B cell (primary cell): Measurements from ENCODE around the gene TRIM24. TPM values are rescaled to one million over a fixed set of nuclear protein-coding genes. Genes with fewer than 3 reads are reported as not detected.

Experiments
- ATAC-seq: fragments of 200-7000 bp; cut with Tn5 transposase; one replicate; pipeline ENCODE4 v1.10.0; 2021; ENCODE audit warnings: low read depth, mild to moderate bottlenecking, moderate number of reproducible peaks, moderate library complexity
- CTCF ChIA-PET: fragments of 350-600 bp; sonication (Branson Sonifier 250); formaldehyde crosslinking; loops from one replicate; lab custom pipeline; 2021; ENCODE audit warnings: antibody characterized with exemption, inconsistent platforms; lab: Charles Lee
- POLR2A ChIA-PET: fragments of 350-600 bp; sonication (Branson Sonifier 250); formaldehyde crosslinking; loops from one replicate; lab custom pipeline; 2021; ENCODE audit warnings: antibody characterized with exemption; lab: Charles Lee
- DNase-seq: peaks from one replicate; pipeline ENCODE4 v3.0.0; 2013
- H2AFZ ChIP-seq: 2 replicates; pipeline ENCODE4 v1.6.1; 2012; ENCODE audit warnings: mild to moderate bottlenecking, low read depth, low read length; ENCODE audit not compliant: insufficient read depth, poor library complexity, severe bottlenecking
- H3K27ac ChIP-seq, 2 donors: 1 replicate in 1 of 2; 2 replicates in 1 of 2; pipeline ENCODE4 v1.5.1; 2012 to 2013; ENCODE audit warnings: low read length in 2 of 2, mild to moderate bottlenecking in 2 of 2, moderate library complexity in 1 of 2
- H3K27me3 ChIP-seq, 4 experiments: fragments of 200-600 bp in 1 of 4; sonication (generic) in 1 of 4; replicated peaks in 1 of 4; 1 replicate in 2 of 4; 2 replicates in 2 of 4; pipeline versions ENCODE4 v1.6.1 to v1.7.0; 2013 to 2016; ENCODE audit warnings: low read length in 3 of 4, mild to moderate bottlenecking in 2 of 4, mixed read lengths in 1 of 4, moderate library complexity in 1 of 4; ENCODE audit not compliant: insufficient read depth in 4 of 4, control insufficient read depth in 3 of 4; ENCODE audit errors: control extremely low read depth in 1 of 4
- H3K36me3 ChIP-seq, 2 experiments: replicated peaks in 1 of 2; 1 replicate in 1 of 2; 2 replicates in 1 of 2; pipeline versions ENCODE4 v1.6.1 to v1.7.1; 2013; ENCODE audit warnings: low read length in 1 of 2; ENCODE audit not compliant: insufficient read depth in 2 of 2, control insufficient read depth in 1 of 2; ENCODE audit errors: control extremely low read depth in 1 of 2, extremely low read depth in 1 of 2
- H3K4me1 ChIP-seq, 2 donors: fragments of 200-600 bp in 1 of 2; sonication (generic) in 1 of 2; 1 replicate in 1 of 2; 2 replicates in 1 of 2; pipeline versions ENCODE4 v1.5.1 to v1.6.1; 2013 to 2017; ENCODE audit warnings: low read length in 2 of 2; ENCODE audit not compliant: control insufficient read depth in 2 of 2, insufficient read depth in 2 of 2
- H3K4me2 ChIP-seq: replicated peaks from 2 replicates; pipeline ENCODE3; 2012; ENCODE audit warnings: mild to moderate bottlenecking, low read depth, low read length; ENCODE audit not compliant: poor library complexity, severe bottlenecking
- H3K4me3 ChIP-seq, 5 experiments: fragments of 200-600 bp in 1 of 5; sonication (generic) in 1 of 5; 1 replicate in 3 of 5; 2 replicates in 2 of 5; pipeline versions ENCODE4 v1.5.1 to v1.7.0; 2011 to 2016; ENCODE audit warnings: low read length in 4 of 5, mild to moderate bottlenecking in 4 of 5, low read depth in 2 of 5, control low read depth in 1 of 5, moderate library complexity in 1 of 5; ENCODE audit not compliant: insufficient read depth in 1 of 5; ENCODE audit errors: control extremely low read depth in 1 of 5, extremely low read depth in 1 of 5
- H3K79me2 ChIP-seq: fragments of 200-600 bp; sonication (generic); one replicate; pipeline ENCODE4 v1.6.0; 2016; ENCODE audit warnings: low read length; ENCODE audit not compliant: control insufficient read depth, insufficient read depth
- H3K9ac ChIP-seq: fragments of 200-600 bp; sonication (generic); 2 replicates; pipeline ENCODE4 v1.6.1; 2017; ENCODE audit warnings: mild to moderate bottlenecking, low read length, moderate library complexity
- H3K9me3 ChIP-seq, 3 donors: one replicate each; pipeline versions ENCODE4 v1.6.1 to v1.7.1; 2013; ENCODE audit warnings: low read length in 2 of 3; ENCODE audit not compliant: control insufficient read depth in 2 of 3, insufficient read depth in 1 of 3; ENCODE audit errors: control extremely low read depth in 1 of 3
- H4K20me1 ChIP-seq: 2 replicates; pipeline ENCODE4 v1.6.0; 2012; ENCODE audit warnings: mild to moderate bottlenecking, low read length; ENCODE audit not compliant: insufficient read depth, control insufficient read depth, poor library complexity, severe bottlenecking
- H3K27ac Mint-ChIP-seq: one replicate; pipeline ENCODE4 v1.8.0; 2021; ENCODE audit warnings: mixed read lengths
- H3K27me3 Mint-ChIP-seq: one replicate; pipeline ENCODE4 v1.8.0; 2021; ENCODE audit warnings: mixed read lengths
- H3K4me1 Mint-ChIP-seq: one replicate; pipeline ENCODE4 v1.8.0; 2021; ENCODE audit warnings: mixed read lengths
- H3K4me3 Mint-ChIP-seq: one replicate; pipeline ENCODE4 v1.8.0; 2021; ENCODE audit warnings: mixed read lengths
- H3K9me3 Mint-ChIP-seq: one replicate; pipeline ENCODE4 v1.8.0; 2022; ENCODE audit warnings: mixed read lengths; ENCODE audit not compliant: insufficient read depth
- EZH2 ChIP-seq: IDR thresholded peaks from 2 replicates; pipeline ENCODE4 v1.6.1; 2012; ENCODE audit warnings: borderline replicate concordance, low read depth, mild to moderate bottlenecking, moderate library complexity, low read length; ENCODE audit not compliant: insufficient read depth, poor library complexity, severe bottlenecking
- WGBS: methylation state at CpG from one replicate; pipeline ENCODE4 v1.1.5; 2013; ENCODE audit warnings: missing lambda C conversion rate; ENCODE audit not compliant: insufficient coverage; 5-methylcytosine and 5-hydroxymethylcytosine counted together
- intact Hi-C: fragments of 100-400 bp; cut with micrococcal nuclease; formaldehyde crosslinking; loops from one replicate; pipeline ENCODE4 v1.10.0; 2022
- polyA plus RNA-seq: library from polyadenylated mRNA; depleted of rRNA; stranded (reverse); fragments of >200 nt; gene quantifications from 2 replicates; pipeline ENCODE4 v1.2.3, GENCODE V29; 2012
- total RNA-seq, 2 donors: library from RNA; stranded (reverse); fragments of 120-200 nt in 1 of 2; gene quantifications; 1 replicate in 1 of 2; 2 replicates in 1 of 2; pipeline versions ENCODE4 v1.2.3 to v1.2.4, GENCODE V29; 2013 to 2022
- TF ChIP-seq, protein P1 (sequence below): fragments of 200-600 bp; IDR thresholded peaks from one replicate; pipeline ENCODE4 v1.8.0; 2022; ENCODE audit warnings: antibody characterized with exemption, mild to moderate bottlenecking

The TRIM24 gene
- total and polyA plus RNA-seq, 2 donors (not counting 1 experiment from before 2014, with no cell fraction given) = 3.7 to 18.7 TPM

DNA sequence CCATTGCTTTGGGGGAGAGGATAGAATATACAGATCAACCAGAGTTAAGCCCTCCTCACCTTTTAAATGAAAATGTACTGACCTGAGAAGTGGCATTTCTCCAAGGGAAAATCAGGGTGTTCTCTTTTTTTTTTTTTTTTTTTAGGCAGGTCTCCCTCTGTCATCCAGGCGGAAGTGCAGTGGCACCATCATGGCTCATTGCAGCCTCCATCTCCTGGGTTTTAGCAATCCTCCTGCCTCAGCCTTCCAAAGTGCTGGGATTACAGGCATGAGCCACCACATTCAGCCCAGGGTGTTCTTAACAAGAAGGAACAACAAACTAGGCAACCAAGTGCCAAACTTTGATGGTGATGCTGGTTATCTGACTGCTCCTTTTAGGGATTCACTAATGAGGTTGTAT lies 130.1 kb downstream of the TRIM24 start:
- intact Hi-C loops = no loop called here
- TF ChIP-seq, protein P1, sequence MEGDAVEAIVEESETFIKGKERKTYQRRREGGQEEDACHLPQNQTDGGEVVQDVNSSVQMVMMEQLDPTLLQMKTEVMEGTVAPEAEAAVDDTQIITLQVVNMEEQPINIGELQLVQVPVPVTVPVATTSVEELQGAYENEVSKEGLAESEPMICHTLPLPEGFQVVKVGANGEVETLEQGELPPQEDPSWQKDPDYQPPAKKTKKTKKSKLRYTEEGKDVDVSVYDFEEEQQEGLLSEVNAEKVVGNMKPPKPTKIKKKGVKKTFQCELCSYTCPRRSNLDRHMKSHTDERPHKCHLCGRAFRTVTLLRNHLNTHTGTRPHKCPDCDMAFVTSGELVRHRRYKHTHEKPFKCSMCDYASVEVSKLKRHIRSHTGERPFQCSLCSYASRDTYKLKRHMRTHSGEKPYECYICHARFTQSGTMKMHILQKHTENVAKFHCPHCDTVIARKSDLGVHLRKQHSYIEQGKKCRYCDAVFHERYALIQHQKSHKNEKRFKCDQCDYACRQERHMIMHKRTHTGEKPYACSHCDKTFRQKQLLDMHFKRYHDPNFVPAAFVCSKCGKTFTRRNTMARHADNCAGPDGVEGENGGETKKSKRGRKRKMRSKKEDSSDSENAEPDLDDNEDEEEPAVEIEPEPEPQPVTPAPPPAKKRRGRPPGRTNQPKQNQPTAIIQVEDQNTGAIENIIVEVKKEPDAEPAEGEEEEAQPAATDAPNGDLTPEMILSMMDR = no peak
- no peak for TF ChIP-seq EZH2
- no peak overlapping the region for H3K27ac Mint-ChIP-seq

DNA sequence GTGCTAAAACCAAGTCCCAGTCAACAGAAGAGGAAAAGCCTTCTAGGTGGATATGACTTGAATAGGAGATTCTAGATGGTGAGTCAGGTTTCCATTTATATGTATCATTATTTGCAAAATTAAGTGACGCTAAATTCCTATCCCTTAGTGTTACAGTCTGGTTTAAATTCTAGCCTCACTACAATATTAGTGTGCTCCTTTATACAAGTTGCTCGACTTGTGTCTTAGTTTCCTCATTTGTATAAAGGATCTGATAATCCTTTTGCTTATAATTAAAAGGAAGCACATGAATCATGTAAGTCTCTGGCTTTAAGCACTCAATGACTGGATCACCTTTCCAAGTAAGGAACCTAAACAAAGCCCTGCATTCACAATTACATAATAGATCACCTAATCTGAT lies 135.4 kb downstream of the TRIM24 start:
- ATAC-seq (no peak), DNase-seq (no peak)
- Histone ChIP-seq H2AFZ (no peak overlapping the region), H3K4me3 (no peak overlapping the region), H3K9me3 (no peaks in the 10 kb centered on the region), H3K27ac (no peak overlapping the region), H3K4me1 (no peaks in the 10 kb centered on the region), H3K79me2 (no peaks in the 10 kb centered on the region), H3K36me3 (no peaks in the 10 kb centered on the region), H4K20me1 (no peaks in the 10 kb centered on the region), H3K27me3 (no peaks in the 10 kb centered on the region), H3K4me2 (no peak overlapping the region), H3K9ac (no peak overlapping the region)
- Mint-ChIP-seq H3K27ac (no peak overlapping the region), H3K9me3 (no peaks in the 10 kb centered on the region), H3K4me3 (no peak overlapping the region), H3K4me1 (no peaks in the 10 kb centered on the region), H3K27me3 (peaks cover 6% of the 10 kb centered on the region)
- ChIA-PET POLR2A (no interaction called here), CTCF (no interaction called here)
- no CpG with 5 or more reads among the region's 2 CpGs for WGBS
- TF ChIP-seq EZH2 = no peak
- TF ChIP-seq, protein P1 = no peak
- intact Hi-C loops = no loop called here

More for the DNA sequence above, 130.1 kb downstream of the TRIM24 start:
- no peaks in the 10 kb centered on the region for H3K4me1 ChIP-seq
- no peak overlapping the region for H2AFZ ChIP-seq
- CTCF ChIA-PET = no interaction called here
- no peak overlapping the region for H3K4me2 ChIP-seq
- DNase-seq (no peak), ATAC-seq (no peak)
- no peak overlapping the region for H3K9ac ChIP-seq
- Mint-ChIP-seq H3K27me3 (no peaks in the 10 kb centered on the region), H3K4me1 (no peaks in the 10 kb centered on the region), H3K4me3 (no peak overlapping the region), H3K9me3 (no peaks in the 10 kb centered on the region)
- no peak overlapping the region for H3K4me3 ChIP-seq
- H3K79me2 ChIP-seq = no peaks in the 10 kb centered on the region
- no peaks in the 10 kb centered on the region for H3K27me3 ChIP-seq
- 100% methylated on average over 1 of the region's 1 CpG for WGBS
- POLR2A ChIA-PET = no interaction called here
- H4K20me1 ChIP-seq = no peaks in the 10 kb centered on the region
- H3K9me3 ChIP-seq = no peaks in the 10 kb centered on the region
- H3K27ac ChIP-seq = no peak overlapping the region
- H3K36me3 ChIP-seq = peaks cover 3 to 4% of the 10 kb centered on the region in 2 experiments
